Liver (tissue), 3 donors: ENCODE data around the gene FBXL13.
"Not testable (repeated sequence)": the region's sequence is repeated elsewhere in the genome, so short reads cannot be mapped to it uniquely, and the experiment has no call there.

Experiments
- REST ChIP-seq: IDR thresholded peaks from 2 replicates; pipeline ENCODE4 v1.6.1; 2016; ENCODE audit warnings: antibody characterized with exemption, mild to moderate bottlenecking
- TAF1 ChIP-seq: conservative IDR thresholded peaks from 2 replicates; pipeline ENCODE4 v1.6.1; 2016; ENCODE audit warnings: antibody characterized with exemption, mild to moderate bottlenecking
- TF ChIP-seq, protein P1 (sequence below): fragments of 150-350 bp; IDR thresholded peaks from 2 replicates; pipeline ENCODE4 v1.5.1; 2017; ENCODE audit warnings: improper control_type of control experiment, low read depth, low read length; ENCODE audit not compliant: missing input control
- donor health status: healthy.
- donor health status: healthy.

- not testable (repeated sequence) for TF ChIP-seq REST, TAF1
- TF ChIP-seq, protein P1, sequence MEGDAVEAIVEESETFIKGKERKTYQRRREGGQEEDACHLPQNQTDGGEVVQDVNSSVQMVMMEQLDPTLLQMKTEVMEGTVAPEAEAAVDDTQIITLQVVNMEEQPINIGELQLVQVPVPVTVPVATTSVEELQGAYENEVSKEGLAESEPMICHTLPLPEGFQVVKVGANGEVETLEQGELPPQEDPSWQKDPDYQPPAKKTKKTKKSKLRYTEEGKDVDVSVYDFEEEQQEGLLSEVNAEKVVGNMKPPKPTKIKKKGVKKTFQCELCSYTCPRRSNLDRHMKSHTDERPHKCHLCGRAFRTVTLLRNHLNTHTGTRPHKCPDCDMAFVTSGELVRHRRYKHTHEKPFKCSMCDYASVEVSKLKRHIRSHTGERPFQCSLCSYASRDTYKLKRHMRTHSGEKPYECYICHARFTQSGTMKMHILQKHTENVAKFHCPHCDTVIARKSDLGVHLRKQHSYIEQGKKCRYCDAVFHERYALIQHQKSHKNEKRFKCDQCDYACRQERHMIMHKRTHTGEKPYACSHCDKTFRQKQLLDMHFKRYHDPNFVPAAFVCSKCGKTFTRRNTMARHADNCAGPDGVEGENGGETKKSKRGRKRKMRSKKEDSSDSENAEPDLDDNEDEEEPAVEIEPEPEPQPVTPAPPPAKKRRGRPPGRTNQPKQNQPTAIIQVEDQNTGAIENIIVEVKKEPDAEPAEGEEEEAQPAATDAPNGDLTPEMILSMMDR = not testable (repeated sequence)
These were observed 293.7 kb downstream of the FBXL13 start for GRCh38 chr7:102780926-102781325.
